Measurements from ENCODE around the gene SCN4B.

Gene SCN4B

GRCh38 chr11:118144301-118145268, 8.0 kb downstream of the SCN4B start:
- no peak for TF ChIP-seq CREB5 (CRISPR knock-in tag; IDR thresholded peaks at IDR 0.05; ENCODE audit: low read depth)
- TF ChIP-seq ARNTL (CRISPR knock-in tag; IDR thresholded peaks at IDR 0.05; ENCODE audit: borderline replicate concordance, low read depth), result no peak
- no peak for TF ChIP-seq ISL1 (CRISPR knock-in tag; IDR thresholded peaks at IDR 0.05)
- TF ChIP-seq CSRNP3 (CRISPR knock-in tag; IDR thresholded peaks at IDR 0.05), result no peak
- no peak for TF ChIP-seq TCF4 (CRISPR knock-in tag; IDR thresholded peaks at IDR 0.05; ENCODE audit: borderline replicate concordance)
- TF ChIP-seq TOX (CRISPR knock-in tag; IDR thresholded peaks at IDR 0.05; ENCODE audit: borderline replicate concordance), result no peak
- no peak for TF ChIP-seq ZNF565 (CRISPR knock-in tag; conservative IDR thresholded peaks at IDR 0.05; ENCODE audit: low read depth)
- TF ChIP-seq ZC3H10 (CRISPR knock-in tag; IDR thresholded peaks at IDR 0.05), result no peak
- TF ChIP-seq ZFP3 (CRISPR knock-in tag; IDR thresholded peaks at IDR 0.05), result no peak
- TF ChIP-seq PATZ1 (CRISPR knock-in tag; IDR thresholded peaks at IDR 0.05; ENCODE audit: borderline replicate concordance), result no peak
- TF ChIP-seq TSHZ2 (CRISPR knock-in tag; IDR thresholded peaks at IDR 0.05), result no peak
- no peak for TF ChIP-seq SNAI2 (CRISPR knock-in tag; IDR thresholded peaks at IDR 0.05)
- TF ChIP-seq ZNF8 (CRISPR knock-in tag; IDR thresholded peaks at IDR 0.05), result no peak
- no peak for TF ChIP-seq BACH2 (CRISPR knock-in tag; IDR thresholded peaks at IDR 0.05; ENCODE audit: borderline replicate concordance)
- no peak for TF ChIP-seq GLIS3 (CRISPR knock-in tag; IDR thresholded peaks at IDR 0.05)
- TF ChIP-seq CSDC2 (CRISPR knock-in tag; IDR thresholded peaks at IDR 0.05), result no peak
- TF ChIP-seq ZFP30 (CRISPR knock-in tag; IDR thresholded peaks at IDR 0.05), result no peak
- no peak for TF ChIP-seq RARB (CRISPR knock-in tag; IDR thresholded peaks at IDR 0.05)
- no peak for TF ChIP-seq PPARA (CRISPR knock-in tag; IDR thresholded peaks at IDR 0.05; ENCODE audit: borderline replicate concordance)
- ATAC-seq, result no peak; the same call in 2 of the 3 replicates

- TF ChIP-seq RARB (CRISPR knock-in tag; IDR thresholded peaks at IDR 0.05) (no peak), OSR1 (CRISPR knock-in tag; IDR thresholded peaks at IDR 0.05) (no peak), CREB5 (CRISPR knock-in tag; IDR thresholded peaks at IDR 0.05; ENCODE audit: low read depth) (no peak), ARNTL (CRISPR knock-in tag; IDR thresholded peaks at IDR 0.05; ENCODE audit: borderline replicate concordance, low read depth) (no peak), GLIS3 (CRISPR knock-in tag; IDR thresholded peaks at IDR 0.05) (no peak), BACH2 (CRISPR knock-in tag; IDR thresholded peaks at IDR 0.05; ENCODE audit: borderline replicate concordance) (no peak)
- ATAC-seq, result no peak
Observed at GRCh38 chr11:118143661-118144185, 8.9 kb downstream of the SCN4B start.

All from SK-N-SH treated with all-trans-retinoic acid at 6 μM for 48 hours (cell line).